GM12865 (cell line): Measurements from ENCODE around the gene GRID1.

Experiments used
- DNase-seq: peaks from one replicate; pipeline ENCODE4 v3.0.0; 2010; ENCODE audit warnings: low read depth
- H3K4me3 ChIP-seq: 2 replicates; pipeline ENCODE4 v1.5.1; 2011; ENCODE audit warnings: mild to moderate bottlenecking, low read depth, low read length, control low read depth
- CTCF ChIP-seq: IDR thresholded peaks from 2 replicates; pipeline ENCODE4 v1.5.1; 2011; ENCODE audit warnings: low read length, control low read depth, low read depth, inconsistent platforms; ENCODE audit not compliant: insufficient read depth; ENCODE audit errors: missing control alignments

The GRID1 gene

DNA sequence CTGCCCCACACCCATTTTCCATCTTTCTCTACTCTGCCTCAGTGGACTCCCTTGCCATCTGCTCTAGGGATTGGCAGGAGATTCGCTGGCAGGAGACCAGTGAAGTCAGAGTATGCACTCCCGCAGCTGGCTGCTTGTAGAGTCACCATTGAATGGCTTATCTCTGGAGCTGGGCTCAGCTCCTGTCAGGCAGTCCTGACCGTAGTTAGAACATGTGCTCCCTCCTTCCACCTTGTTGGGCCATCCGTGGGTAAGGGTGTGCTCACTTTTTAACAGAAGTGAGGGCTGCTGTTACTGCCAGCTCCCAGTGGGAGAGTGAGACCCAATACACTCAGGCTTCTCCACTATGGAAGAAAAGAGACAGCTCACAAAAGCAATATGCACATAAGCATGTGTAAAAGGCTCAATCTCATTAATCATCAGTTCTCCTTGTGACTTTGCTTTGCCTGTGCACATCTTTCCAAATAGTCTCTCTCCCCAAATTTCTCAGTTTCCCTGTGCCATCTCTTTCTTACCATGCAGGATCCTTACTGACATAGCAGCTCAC lies 773.3 kb downstream of the GRID1 start:
- DNase-seq = no peak
- no peak overlapping the region for H3K4me3 ChIP-seq
- no peak for TF ChIP-seq CTCF

DNA sequence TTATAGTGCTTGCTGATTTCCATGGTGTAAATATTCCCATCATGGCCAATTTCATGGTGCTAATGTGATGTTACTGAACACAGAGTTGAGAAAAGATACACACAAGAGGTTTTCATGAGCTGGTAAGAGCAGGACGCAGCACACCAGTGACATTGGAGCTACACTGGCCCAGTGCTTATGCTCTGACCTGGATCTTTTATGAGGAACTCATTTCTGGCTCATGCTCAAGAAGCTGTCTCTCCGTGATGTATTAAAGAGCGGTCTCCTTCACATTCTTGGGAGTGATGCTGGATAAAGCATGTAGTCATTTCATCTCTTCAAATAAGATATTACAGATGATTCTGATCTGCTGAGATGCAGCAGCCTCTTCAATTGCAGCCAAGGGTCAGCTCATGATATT lies 785.2 kb downstream of the GRID1 start:
- DNase-seq = no peak
- no peak for TF ChIP-seq CTCF
- no peak overlapping the region for H3K4me3 ChIP-seq

DNA sequence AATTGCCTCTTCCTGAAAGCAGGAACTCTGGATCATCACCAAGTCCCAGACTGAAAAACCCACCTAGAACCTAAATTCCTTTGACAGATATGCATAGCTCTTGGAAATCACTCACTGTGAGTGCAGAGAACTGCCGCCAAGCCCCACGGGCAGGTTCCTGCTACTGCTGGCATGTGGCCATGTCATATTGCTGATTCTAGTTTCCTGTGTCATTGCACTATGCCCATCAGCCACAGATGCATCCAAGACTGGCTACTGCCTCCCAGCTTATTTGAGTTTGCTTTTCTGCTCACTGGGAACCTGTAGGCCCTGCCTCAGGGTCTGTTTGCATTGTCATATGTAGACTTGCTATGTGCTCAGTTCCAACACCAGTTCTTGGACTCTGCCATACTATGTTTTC lies 786.0 kb downstream of the GRID1 start:
- no peak for DNase-seq
- TF ChIP-seq CTCF = no peak
- no peak overlapping the region for H3K4me3 ChIP-seq

DNA sequence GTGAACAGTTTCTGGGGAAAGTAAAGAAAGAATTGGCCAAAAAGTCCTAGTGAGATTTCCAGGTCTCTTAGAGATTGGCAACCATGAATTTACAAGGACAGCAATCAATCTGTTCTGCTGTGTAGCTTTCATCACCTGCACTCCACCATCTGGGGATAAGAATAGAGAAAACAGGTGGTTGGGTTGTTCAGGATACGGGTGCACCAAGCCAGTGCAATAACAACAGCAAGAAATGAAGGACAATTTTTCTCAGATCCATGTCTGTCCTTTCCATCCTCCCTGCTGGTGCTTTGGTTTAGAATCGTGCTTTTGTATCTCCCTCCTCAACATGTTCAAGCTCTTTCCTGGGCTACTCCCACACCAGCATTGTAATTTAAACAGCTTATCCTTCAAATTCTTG lies 787.7 kb downstream of the GRID1 start:
- DNase-seq = no peak
- no peak for TF ChIP-seq CTCF
- H3K4me3 ChIP-seq = no peak overlapping the region

GRCh38 chr10:85575441-85575840 lies 791.2 kb downstream of the GRID1 start:
- no peak for TF ChIP-seq CTCF
- DNase-seq = no peak
- no peak overlapping the region for H3K4me3 ChIP-seq

DNA sequence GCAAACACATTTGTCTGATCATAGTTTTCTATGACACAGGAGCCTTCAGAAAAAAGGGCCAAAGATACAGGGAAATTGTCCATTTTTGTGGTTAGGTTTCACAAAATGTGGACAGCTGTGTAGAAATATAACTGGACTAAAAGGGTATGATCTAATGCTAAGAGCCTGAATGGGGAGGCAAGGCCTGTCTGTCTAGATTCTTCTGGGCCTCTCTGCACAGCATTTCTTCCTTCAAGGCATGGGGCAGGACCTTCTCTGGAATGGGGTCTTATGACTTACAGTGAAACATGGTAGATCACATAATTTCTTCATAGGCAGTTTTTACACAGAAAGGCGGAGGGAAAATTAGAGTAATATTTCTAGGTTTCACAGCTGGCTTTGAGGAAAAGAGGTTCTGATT lies 795.7 kb downstream of the GRID1 start:
- no peak for DNase-seq
- no peak for TF ChIP-seq CTCF
- H3K4me3 ChIP-seq = no peak overlapping the region

GRCh38 chr10:85565381-85565780 lies 801.2 kb downstream of the GRID1 start:
- no peak for TF ChIP-seq CTCF
- no peak overlapping the region for H3K4me3 ChIP-seq
- no peak for DNase-seq
